ENCODE data around the gene SERTM1. TPM values are rescaled to one million over a fixed set of nuclear protein-coding genes. Genes with fewer than 3 reads are reported as not detected.

The SERTM1 gene
- total and polyA plus RNA-seq, 10 of the 15 experiments (the other 5 are each of a cell fraction or from before 2014, with no cell fraction given): not detected

- TF ChIP-seq, protein P1, sequence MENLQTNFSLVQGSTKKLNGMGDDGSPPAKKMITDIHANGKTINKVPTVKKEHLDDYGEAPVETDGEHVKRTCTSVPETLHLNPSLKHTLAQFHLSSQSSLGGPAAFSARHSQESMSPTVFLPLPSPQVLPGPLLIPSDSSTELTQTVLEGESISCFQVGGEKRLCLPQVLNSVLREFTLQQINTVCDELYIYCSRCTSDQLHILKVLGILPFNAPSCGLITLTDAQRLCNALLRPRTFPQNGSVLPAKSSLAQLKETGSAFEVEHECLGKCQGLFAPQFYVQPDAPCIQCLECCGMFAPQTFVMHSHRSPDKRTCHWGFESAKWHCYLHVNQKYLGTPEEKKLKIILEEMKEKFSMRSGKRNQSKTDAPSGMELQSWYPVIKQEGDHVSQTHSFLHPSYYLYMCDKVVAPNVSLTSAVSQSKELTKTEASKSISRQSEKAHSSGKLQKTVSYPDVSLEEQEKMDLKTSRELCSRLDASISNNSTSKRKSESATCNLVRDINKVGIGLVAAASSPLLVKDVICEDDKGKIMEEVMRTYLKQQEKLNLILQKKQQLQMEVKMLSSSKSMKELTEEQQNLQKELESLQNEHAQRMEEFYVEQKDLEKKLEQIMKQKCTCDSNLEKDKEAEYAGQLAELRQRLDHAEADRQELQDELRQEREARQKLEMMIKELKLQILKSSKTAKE (IDR thresholded peaks at IDR 0.05; ENCODE audit: low read depth, poor library complexity, severe bottlenecking): no peak
- TF ChIP-seq MYC (IDR thresholded peaks at IDR 0.05; ENCODE audit: insufficient read depth, insufficient read length, insufficient replicate concordance, low read length, severe bottlenecking) (no peak), IRF3 (IDR thresholded peaks at IDR 0.05) (no peak), SRF (IDR thresholded peaks at IDR 0.05; ENCODE audit: low read depth in 2 of 2, low read length in 2 of 2) (no peak), WRNIP1 (IDR thresholded peaks at IDR 0.05; ENCODE audit: borderline replicate concordance, low read depth, low read length) (no peak), EED (IDR thresholded peaks at IDR 0.05; ENCODE audit: low read depth) (no peak), DPF2 (IDR thresholded peaks at IDR 0.05) (no peak), TCF3 (IDR thresholded peaks at IDR 0.05; ENCODE audit: borderline replicate concordance, insufficient read depth, low read depth, low read length) (no peak)
Measured at GRCh38 chr13:36717017-36717416, 43.2 kb downstream of the SERTM1 start (continued).

DNA sequence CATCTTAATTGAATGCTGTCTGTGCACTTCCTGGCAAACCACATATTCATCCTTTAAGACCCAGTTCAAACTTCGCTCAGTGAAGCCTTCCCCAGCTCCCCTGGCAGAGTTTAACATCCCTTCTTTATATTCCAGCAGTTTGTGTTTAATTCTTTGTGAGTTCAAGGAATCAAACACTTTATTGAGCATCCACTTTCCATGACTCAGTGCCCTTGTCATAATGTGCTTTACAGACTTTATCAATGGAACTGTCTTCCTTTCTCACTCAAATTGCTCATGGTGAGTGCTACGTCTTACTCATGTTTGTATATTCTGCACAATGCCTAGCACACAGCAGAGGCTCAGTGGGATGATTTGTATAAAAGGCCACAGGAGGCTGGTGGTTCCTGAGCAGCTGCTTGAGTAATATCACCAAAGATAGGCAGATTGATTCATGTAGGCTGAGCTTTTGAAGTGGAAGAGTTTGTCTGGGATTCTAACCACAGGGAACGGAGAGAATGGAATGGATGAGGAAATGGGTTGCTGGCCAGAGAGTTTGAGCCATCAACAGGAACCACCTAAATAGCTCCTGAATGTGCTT is 44.2 kb downstream of the SERTM1 start:
- CTCF ChIA-PET: interaction anchor here (0.8 to 2.2 kb wide), 2 partner anchors 16 to 18 kb away, joined by 3 to 10 read pairs; no protein-coding TSS in a partner anchor
- Histone ChIP-seq H3K9me3 (replicated peaks; ENCODE audit: control insufficient read depth, insufficient read depth, low read length) (no peaks in the 10 kb centered on the region), H3K4me2 (ENCODE audit: control insufficient read depth, insufficient read depth) (no peak overlapping the region), H3K9ac (ENCODE audit: control insufficient read depth, insufficient read depth, low read length) (no peak overlapping the region), H3K27ac (ENCODE audit: control insufficient read depth, insufficient read depth) (no peak overlapping the region), H3K4me1 (ENCODE audit: control insufficient read depth, insufficient read depth, low read length) (no peaks in the 10 kb centered on the region), H3K27me3 (replicated peaks in 1 of 2; ENCODE audit: control insufficient read depth in 2 of 2, insufficient read depth in 2 of 2, low read length in 1 of 2) (no peaks in the 10 kb centered on the region), H3K4me3 (no peak overlapping the region), H2AFZ (ENCODE audit: control insufficient read depth, low read depth, low read length) (no peak overlapping the region), H4K20me1 (ENCODE audit: control insufficient read depth, insufficient read depth) (no peaks in the 10 kb centered on the region), H3K36me3 (ENCODE audit: control insufficient read depth in 2 of 2, insufficient read depth in 2 of 2, low read length in 1 of 2) (no peaks in the 10 kb centered on the region), H3K79me2 (ENCODE audit: control insufficient read depth, insufficient read depth, low read length) (no peaks in the 10 kb centered on the region)
- FAIRE-seq: no peak
- POLR2A ChIA-PET: no interaction called here
- SMC1A ChIA-PET (ENCODE audit: uncharacterized antibody, unreplicated experiment): interaction anchor here (1.0 kb wide), 1 partner anchor 28 kb away, joined by 3 read pairs; no protein-coding TSS in a partner anchor
- in situ Hi-C loops (cut with MboI): no loop called here
- no TSS peak for BruUV-seq (replicated peaks)
- ATAC-seq: no peak
- no peak for TF ChIP-seq SMAD1 (IDR thresholded peaks at IDR 0.05; ENCODE audit: low read depth, partially characterized antibody)
- no peak for TF ChIP-seq PAX5 (IDR thresholded peaks at IDR 0.05; ENCODE audit: borderline replicate concordance, low read depth, low read length)
- TF ChIP-seq SREBF1 (IDR thresholded peaks at IDR 0.05; ENCODE audit: low read length): no peak
- no peak for TF ChIP-seq ZNF384 (IDR thresholded peaks at IDR 0.05; ENCODE audit: borderline replicate concordance, low read depth, low read length)
- no peak for TF ChIP-seq RELA (IDR thresholded peaks at IDR 0.05; ENCODE audit: borderline replicate concordance, partially characterized antibody)
- no peak for TF ChIP-seq ATF7 (IDR thresholded peaks at IDR 0.05; ENCODE audit: low read depth)
- no peak for TF ChIP-seq BCL11A (IDR thresholded peaks at IDR 0.05; ENCODE audit: low read depth, low read length)
- intact Hi-C loops (cut with micrococcal nuclease; ENCODE audit: unreplicated experiment): no loop called here
- RAD21 ChIA-PET (ENCODE audit: unreplicated experiment): no interaction called here
- WGBS (ENCODE audit: insufficient coverage, insufficient replicate concordance, low lambda C conversion rate, missing lambda C conversion rate): 0% methylated on average over 3 of the region's 3 CpGs
- no peak for DNase-seq (ENCODE audit: low read depth, low spot score)

All from GM12878 (cell line).